Measurements from ENCODE around the gene TNFSF15.

DNA sequence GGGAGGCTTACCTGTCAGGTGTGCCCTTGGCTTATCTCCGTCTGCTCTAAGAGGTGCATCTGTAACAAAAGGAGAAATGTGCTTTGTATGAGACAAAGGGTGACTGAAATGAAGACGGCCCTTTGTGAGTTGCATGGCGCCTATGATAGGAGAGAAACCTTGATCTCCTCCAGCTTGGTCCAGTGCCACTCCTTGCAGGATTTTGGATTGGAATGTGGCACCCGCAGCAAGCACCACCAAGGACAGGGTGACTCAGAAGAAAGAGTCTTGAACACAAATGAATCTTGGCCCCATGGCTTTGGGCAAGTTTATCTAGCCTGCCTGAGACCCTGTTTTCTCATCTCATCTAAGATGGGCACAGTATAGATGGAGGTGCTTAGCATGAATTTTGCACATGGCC, 13.4 kb downstream of the TNFSF15 start:
- TF ChIP-seq POLR2A (IDR thresholded peaks at IDR 0.05; ENCODE audit: low read depth, low read length) (no peak), POLR2AphosphoS5 (IDR thresholded peaks at IDR 0.05; ENCODE audit: low read depth, low read length) (no peak)
